GM12878 (cell line): ENCODE measurements around the gene GARIN5B. TPM values are rescaled to one million over a fixed set of nuclear protein-coding genes. Genes with fewer than 3 reads are reported as not detected.

Experiments
- ATAC-seq: fragments of 200-7000 bp; cut with Tn5 transposase; 3 replicates; pipeline ENCODE4 v1.9.1; 2020; ENCODE audit warnings: mild to moderate bottlenecking, moderate library complexity
- BruUV-seq: library from RNA; stranded (reverse); fragments of 400-500 nt; replicated peaks from 2 replicates; lab custom pipeline; 2021; lab: Mats Ljungman, UMichigan
- CTCF ChIA-PET: fragments of 300-600 bp; sonication (Branson Sonifier 250); formaldehyde crosslinking; extraction: SDS; loops from one replicate; lab custom pipeline; 2021; ENCODE audit warnings: inconsistent platforms; lab: Yijun Ruan, JAX
- POLR2A ChIA-PET: fragments of 350-600 bp; formaldehyde crosslinking; extraction: SDS; loops from one replicate; lab custom pipeline; 2021; ENCODE audit warnings: inconsistent platforms; lab: Charles Lee
- RAD21 ChIA-PET: fragments of 300-600 bp; sonication (Branson Sonifier 250); formaldehyde crosslinking; loops from one replicate; lab custom pipeline; 2023; ENCODE audit warnings: antibody characterized with exemption; ENCODE audit not compliant: unreplicated experiment; lab: Charles Lee
- SMC1A ChIA-PET: fragments of 300-600 bp; sonication (Branson Sonifier 250); formaldehyde crosslinking; loops from one replicate; lab custom pipeline; 2023; ENCODE audit not compliant: unreplicated experiment, uncharacterized antibody; lab: Charles Lee
- DNase-seq: peaks from one replicate; pipeline ENCODE4 v3.0.0-alpha.2; 2011; ENCODE audit warnings: low read depth, low spot score
- FAIRE-seq: peaks from 3 replicates; lab custom pipeline; 2011; peaks lifted over from hg19 to GRCh38; lab: Jason Lieb, UNC
- H2AFZ ChIP-seq: 2 replicates; pipeline ENCODE4 v1.6.0; 2011; ENCODE audit warnings: low read depth, low read length, control low read depth; ENCODE audit not compliant: control insufficient read depth
- H3K27ac ChIP-seq: 2 replicates; pipeline ENCODE4 v1.5.1; 2011; ENCODE audit warnings: control low read depth; ENCODE audit not compliant: control insufficient read depth, insufficient read depth
- H3K27me3 ChIP-seq, 2 experiments: replicated peaks in 1 of 2; 2 replicates each; pipeline versions ENCODE4 v1.6.0 to v1.6.1; 2011; ENCODE audit warnings: low read length in 1 of 2; ENCODE audit not compliant: control insufficient read depth in 2 of 2, insufficient read depth in 2 of 2
- H3K36me3 ChIP-seq, 2 experiments: 2 replicates each; pipeline ENCODE4 v1.5.1; 2011; ENCODE audit warnings: low read length in 1 of 2; ENCODE audit not compliant: control insufficient read depth in 2 of 2, insufficient read depth in 2 of 2
- H3K4me1 ChIP-seq: 2 replicates; pipeline ENCODE4 v1.6.1; 2011; ENCODE audit warnings: mild to moderate bottlenecking, low read length, moderate library complexity, mixed read lengths; ENCODE audit not compliant: control insufficient read depth, insufficient read depth
- H3K4me2 ChIP-seq: 2 replicates; pipeline ENCODE4 v1.6.0; 2011; ENCODE audit warnings: control low read depth; ENCODE audit not compliant: control insufficient read depth, insufficient read depth
- H3K4me3 ChIP-seq: fragments of 200-600 bp; sonication (generic); 2 replicates; pipeline ENCODE4 v1.5.1; 2016
- H3K79me2 ChIP-seq: 2 replicates; pipeline ENCODE4 v1.6.0; 2011; ENCODE audit warnings: low read length; ENCODE audit not compliant: control insufficient read depth, insufficient read depth
- H3K9ac ChIP-seq: 2 replicates; pipeline ENCODE4 v1.8.0; 2011; ENCODE audit warnings: low read length, control low read depth, mixed read lengths; ENCODE audit not compliant: control insufficient read depth, insufficient read depth
- H3K9me3 ChIP-seq: replicated peaks from 3 replicates; pipeline ENCODE4 v1.5.1; 2011; ENCODE audit warnings: mild to moderate bottlenecking, low read length; ENCODE audit not compliant: control insufficient read depth, insufficient read depth
- H4K20me1 ChIP-seq: 2 replicates; pipeline ENCODE4 v1.6.0; 2011; ENCODE audit not compliant: control insufficient read depth, insufficient read depth
- E2F4 ChIP-seq: IDR thresholded peaks from 2 replicates; pipeline ENCODE4 v1.6.1; 2012; ENCODE audit warnings: low read depth, low read length, improper control_type of control experiment
- HSF1 ChIP-seq: fragments of 150-350 bp; IDR thresholded peaks from 2 replicates; pipeline ENCODE4 v1.6.1; 2014; ENCODE audit warnings: mild to moderate bottlenecking, low read depth, low read length
- KAT2A ChIP-seq: conservative IDR thresholded peaks from 2 replicates; pipeline ENCODE4 v1.6.1; 2011; ENCODE audit warnings: low read depth, low read length; ENCODE audit not compliant: control insufficient read depth
- KLF5 ChIP-seq: fragments of 450-650 bp; IDR thresholded peaks from 2 replicates; pipeline ENCODE4 v1.6.1; 2014; ENCODE audit warnings: mild to moderate bottlenecking; ENCODE audit not compliant: partially characterized antibody
- NBN ChIP-seq: fragments of 450-650 bp; IDR thresholded peaks from 2 replicates; pipeline ENCODE4 v1.6.1; 2016
- PAX5 ChIP-seq: IDR thresholded peaks from 2 replicates; pipeline ENCODE4 v1.6.1; 2011; ENCODE audit warnings: low read depth, low read length, borderline replicate concordance
- SIN3A ChIP-seq: IDR thresholded peaks from 2 replicates; pipeline ENCODE4 v1.6.1; 2012; ENCODE audit warnings: low read depth, low read length, improper control_type of control experiment
- YY1 ChIP-seq: IDR thresholded peaks from 2 replicates; pipeline ENCODE4 v1.6.1; 2011; ENCODE audit warnings: low read depth, mild to moderate bottlenecking, low read length
- WGBS: methylation state at CpG from one replicate; pipeline ENCODE4 v1.1.6; 2016; ENCODE audit warnings: low lambda C conversion rate; ENCODE audit not compliant: insufficient replicate concordance, insufficient coverage; ENCODE audit errors: missing lambda C conversion rate; 5-methylcytosine and 5-hydroxymethylcytosine counted together
- in situ Hi-C: fragments of 300-500 bp; cut with MboI; formaldehyde crosslinking; loops from 9 replicates; pipeline ENCODE4 v1.14.3; 2018; ENCODE audit warnings: mixed read lengths
- intact Hi-C: fragments of 100-400 bp; cut with micrococcal nuclease; formaldehyde crosslinking; loops from one replicate; pipeline ENCODE4 v1.14.2; 2022; ENCODE audit not compliant: unreplicated experiment
- polyA plus RNA-seq, 11 experiments: library from polyadenylated mRNA; depleted of rRNA in 4 of 11; unstranded in 6 of 11; stranded (reverse) in 5 of 11; fragments of >200 nt; fragmentation: Nextera tagmentation in 4 of 11; fragmentation: Illumina TruSeq in 1 of 11; extraction: Ambion mirVana in 4 of 11; extraction: Trizol in 1 of 11; gene quantifications; 1 replicate in 1 of 11; 2 replicates in 10 of 11; pipeline versions ENCODE4 v1.2.1 to v1.2.3, GENCODE V29; 2011 to 2016; ENCODE audit warnings: inconsistent platforms in 2 of 11, missing spikeins in 2 of 11, low read depth in 1 of 11
- total RNA-seq, 4 experiments: library from RNA; depleted of rRNA in 3 of 4; stranded (reverse); fragments of >200 nt in 3 of 4; fragmentation: Illumina TruSeq in 1 of 4; extraction: Trizol in 1 of 4; gene quantifications; 2 replicates each; pipeline versions ENCODE4 v1.2.1 to v1.2.3, GENCODE V29; 2013 to 2021
- TF ChIP-seq, protein P1 (sequence below): fragments of 450-650 bp; conservative IDR thresholded peaks from 2 replicates; pipeline ENCODE4 v1.6.1; 2017; ENCODE audit warnings: mild to moderate bottlenecking, moderate library complexity

The GARIN5B gene
- total and polyA plus RNA-seq, 10 of the 15 experiments (the other 5 are each of a cell fraction or from before 2014, with no cell fraction given) = not detected

DNA sequence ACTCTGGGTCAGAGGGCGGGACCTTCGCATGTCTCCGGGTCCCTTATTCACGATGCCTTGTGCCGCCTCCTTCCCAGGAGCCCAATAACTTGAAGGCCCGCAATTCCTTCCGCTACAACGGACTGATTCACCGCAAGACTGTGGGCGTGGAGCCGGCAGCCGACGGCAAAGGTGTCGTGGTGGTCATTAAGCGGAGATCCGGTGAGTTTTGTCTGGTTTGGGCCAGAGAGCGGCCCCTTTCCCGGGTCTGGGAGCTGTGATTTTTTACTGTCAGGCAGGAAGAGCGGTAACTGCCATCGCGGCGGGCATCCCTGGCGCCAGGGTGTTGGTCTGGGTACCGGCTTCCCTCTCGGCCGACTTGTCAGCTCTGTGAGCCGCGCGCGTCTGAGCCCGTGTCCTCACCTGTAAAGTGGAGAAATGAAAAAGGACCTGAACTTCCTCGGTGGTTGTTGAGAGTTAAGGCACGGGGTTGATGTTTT is 23.5 kb upstream of the GARIN5B start:
- H3K27ac ChIP-seq = peak overlapping the region; percentile 90
- H3K27me3 ChIP-seq = no peaks in the 10 kb centered on the region
- no peak for DNase-seq
- BruUV-seq = no TSS peak
- ChIA-PET RAD21 (interaction anchor here (1.0 kb wide), 1 partner anchor 20 kb away, joined by 5 read pairs; no protein-coding TSS in a partner anchor), POLR2A (interaction anchor here (0.6 to 1.3 kb wide), 4 partner anchors 19 to 1006 kb away, joined by 3 to 6 read pairs (median 4); partner anchors contain the start of gene UBE2S), SMC1A (no interaction called here), CTCF (no interaction called here)
- FAIRE-seq = no peak
- peak overlapping the region; percentile 98 for H3K9ac ChIP-seq
- peaks cover 14% of the 10 kb centered on the region for H4K20me1 ChIP-seq
- peaks cover 39% of the 10 kb centered on the region for H3K79me2 ChIP-seq
- under 1% methylated on average over 32 of the region's 33 CpGs for WGBS
- peaks cover 19 to 23% of the 10 kb centered on the region in 2 experiments; a peak in 3 of 4 replicates for H3K36me3 ChIP-seq
- peaks cover 28% of the 10 kb centered on the region for H3K4me1 ChIP-seq
- in situ Hi-C loops = no loop called here
- TF ChIP-seq NBN (no peak), PAX5 (0 out of 2 replicates have a peak, but pooled peaks have one; percentile 20)
- peak overlapping the region; percentile 95 for H3K4me2 ChIP-seq
- intact Hi-C loops = loop anchor here (10.0 kb wide), 2 partner anchors 132 to 772 kb away; partner anchors contain the start of gene PPP6R1
- H3K4me3 ChIP-seq = peak overlapping the region; percentile 94
- H3K9me3 ChIP-seq = no peaks in the 10 kb centered on the region
- H2AFZ ChIP-seq = no peak overlapping the region
- ATAC-seq = no peak

DNA sequence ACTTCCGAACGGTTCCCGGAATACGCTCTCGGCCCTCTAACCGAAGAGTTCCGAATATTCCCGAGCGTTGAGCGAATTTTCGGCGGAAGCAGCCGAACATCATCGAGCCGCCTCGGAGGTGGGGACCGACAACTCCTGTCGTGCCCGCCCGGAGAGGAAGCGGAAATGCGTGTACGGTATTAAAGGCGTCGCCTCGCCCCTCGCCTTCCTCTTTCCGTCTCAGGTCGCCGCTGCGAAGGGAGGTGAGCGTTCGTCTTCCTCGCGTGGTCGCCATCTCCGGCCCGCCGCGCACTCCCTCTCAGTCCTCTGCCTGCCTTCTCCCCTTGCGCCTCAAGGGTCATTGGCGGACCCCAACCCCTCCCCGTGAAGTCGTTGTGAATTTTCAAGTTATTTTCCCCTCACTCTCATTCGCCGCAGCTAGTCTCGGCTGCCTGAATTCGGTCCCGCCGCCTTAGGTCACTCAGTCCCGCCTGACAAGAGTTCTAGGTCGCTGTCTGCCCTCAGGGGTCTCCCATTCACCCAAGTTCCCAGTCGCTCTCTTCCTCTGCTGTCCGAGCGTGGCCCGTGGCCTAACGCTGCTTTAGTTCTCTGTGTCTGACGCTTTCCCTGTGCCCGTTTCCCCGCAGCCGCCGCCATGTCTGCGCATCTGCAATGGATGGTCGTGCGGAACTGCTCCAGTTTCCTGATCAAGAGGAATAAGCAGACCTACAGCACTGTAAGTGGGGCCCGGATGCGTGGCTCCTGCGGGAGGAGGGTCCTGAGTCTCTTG is 22.8 kb upstream of the GARIN5B start, which contains the start of gene RPL28:
Gene RPL28 (plus strand): TSS at position 209 of the 769 bp plus-strand sequence. CDS start 426 bp downstream, at position 635.
- WGBS = 1% methylated on average over 67 of the region's 68 CpGs
- Histone ChIP-seq H3K9ac (peak within 1 kb of the TSS; percentile 98), H3K4me1 (peaks cover 28% of the 10 kb centered on the region), H3K4me3 (peak within 1 kb of the TSS; percentile 94), H3K27ac (peak within 1 kb of the TSS; percentile 90), H3K79me2 (peaks cover 39% of the 10 kb centered on the region), H2AFZ (peak within 1 kb of the TSS; percentile 94), H3K4me2 (peak within 1 kb of the TSS; percentile 95), H3K9me3 (no peaks in the 10 kb centered on the region), H4K20me1 (peaks cover 11% of the 10 kb centered on the region), H3K27me3 (no peaks in the 10 kb centered on the region), H3K36me3 (peaks cover 16 to 23% of the 10 kb centered on the region in 2 experiments; a peak in 3 of 4 replicates)
- FAIRE-seq (no peak), ATAC-seq (peak; percentile 80), DNase-seq (peak; percentile 93)
- RAD21 ChIA-PET = interaction anchor here (1.0 kb wide), 1 partner anchor 21 kb away, joined by 5 read pairs; no protein-coding TSS in a partner anchor
- POLR2A ChIA-PET = interaction anchor here (1.1 to 1.3 kb wide), 2 partner anchors 19 to 21 kb away, joined by 4 to 6 read pairs; partner anchors contain the start of gene UBE2S
- BruUV-seq = TSS peak; percentile 85
- intact Hi-C loops (loop anchor here (10.0 kb wide), 2 partner anchors 131 to 771 kb away; partner anchors contain the start of gene PPP6R1), in situ Hi-C loops (no loop called here)
- CTCF ChIA-PET = no interaction called here
- SMC1A ChIA-PET = no interaction called here
- TF ChIP-seq, protein P1, sequence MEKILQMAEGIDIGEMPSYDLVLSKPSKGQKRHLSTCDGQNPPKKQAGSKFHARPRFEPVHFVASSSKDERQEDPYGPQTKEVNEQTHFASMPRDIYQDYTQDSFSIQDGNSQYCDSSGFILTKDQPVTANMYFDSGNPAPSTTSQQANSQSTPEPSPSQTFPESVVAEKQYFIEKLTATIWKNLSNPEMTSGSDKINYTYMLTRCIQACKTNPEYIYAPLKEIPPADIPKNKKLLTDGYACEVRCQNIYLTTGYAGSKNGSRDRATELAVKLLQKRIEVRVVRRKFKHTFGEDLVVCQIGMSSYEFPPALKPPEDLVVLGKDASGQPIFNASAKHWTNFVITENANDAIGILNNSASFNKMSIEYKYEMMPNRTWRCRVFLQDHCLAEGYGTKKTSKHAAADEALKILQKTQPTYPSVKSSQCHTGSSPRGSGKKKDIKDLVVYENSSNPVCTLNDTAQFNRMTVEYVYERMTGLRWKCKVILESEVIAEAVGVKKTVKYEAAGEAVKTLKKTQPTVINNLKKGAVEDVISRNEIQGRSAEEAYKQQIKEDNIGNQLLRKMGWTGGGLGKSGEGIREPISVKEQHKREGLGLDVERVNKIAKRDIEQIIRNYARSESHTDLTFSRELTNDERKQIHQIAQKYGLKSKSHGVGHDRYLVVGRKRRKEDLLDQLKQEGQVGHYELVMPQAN = peak; percentile 93
- no peak for TF ChIP-seq E2F4
- TF ChIP-seq HSF1 = 0 out of 2 replicates have a peak, but pooled peaks have one; percentile 45
- peak; percentile 96 for TF ChIP-seq SIN3A
- TF ChIP-seq KLF5 = peak; percentile 29
- TF ChIP-seq KAT2A = no peak
- peak; percentile 87 for TF ChIP-seq YY1
